ENCODE results near the gene VEPH1. TPM values are rescaled to one million over a fixed set of nuclear protein-coding genes. Genes with fewer than 3 reads are reported as not detected.

VEPH1 gene
- polyA plus RNA-seq, 1 donor (not counting 4 experiments of a cell fraction or from before 2014, with no cell fraction given), result 0.21 TPM

GRCh38 chr3:157526036-157526435, 22.8 kb upstream of the VEPH1 start:
- no peaks in the 10 kb centered on the region for H3K79me2 ChIP-seq (ENCODE audit: control insufficient read depth, insufficient read depth, low read length)
- H3K4me2 ChIP-seq (ENCODE audit: control insufficient read depth, extremely low read depth, insufficient read depth, low read depth, low read length), result no peak overlapping the region
- no peaks in the 10 kb centered on the region for H3K9me1 ChIP-seq (ENCODE audit: control insufficient read depth, extremely low read depth, insufficient read depth, low read length)
- H3K9me3 ChIP-seq (ENCODE audit: control insufficient read depth, low read depth, low read length), result no peaks in the 10 kb centered on the region
- no peak overlapping the region for H3K4me3 ChIP-seq (ENCODE audit: control insufficient read depth in 2 of 3, extremely low read depth in 1 of 3, insufficient read depth in 2 of 3, low read depth in 1 of 3, low read length in 3 of 3)
- H3K27ac ChIP-seq (ENCODE audit: control insufficient read depth, insufficient read depth, low read length), result no peak overlapping the region
- H3K9ac ChIP-seq (ENCODE audit: control insufficient read depth, extremely low read depth, insufficient read depth, low read length), result no peak overlapping the region
- no peak for FAIRE-seq
- TF ChIP-seq CTCF (optimal IDR thresholded peaks at IDR 0.05 in 1 of 3, IDR thresholded peaks at IDR 0.05 in 1 of 3, conservative IDR thresholded peaks at IDR 0.05 in 1 of 3; ENCODE audit: extremely low read depth in 1 of 3, insufficient read depth in 2 of 3, low read length in 3 of 3) (no peak), EZH2 (IDR thresholded peaks at IDR 0.05; ENCODE audit: low read length) (no peak)
- no peak overlapping the region for H2AFZ ChIP-seq (ENCODE audit: control insufficient read depth, low read length)
- no peaks in the 10 kb centered on the region for H3K27me3 ChIP-seq (ENCODE audit: control insufficient read depth, extremely low read depth, insufficient read depth, low read length)
- no peaks in the 10 kb centered on the region for H3K36me3 ChIP-seq (ENCODE audit: control insufficient read depth in 2 of 2, extremely low read depth in 1 of 2, insufficient read depth in 2 of 2, low read length in 2 of 2)
- no peaks in the 10 kb centered on the region for H4K20me1 ChIP-seq (ENCODE audit: control insufficient read depth, extremely low read depth, insufficient read depth, low read length)
- DNase-seq (ENCODE audit: low read depth, low spot score), result no peak
- dilution Hi-C loops (cut with MboI; ENCODE audit: extremely low pct_ligation_motif_present, low sequenced_read_pairs), result no loop called here
- H3K4me1 ChIP-seq (ENCODE audit: control insufficient read depth, extremely low read depth, insufficient read depth, low read length), result no peaks in the 10 kb centered on the region

- no peak for DNase-seq (ENCODE audit: low read depth, low spot score)
- Histone ChIP-seq H3K27ac (ENCODE audit: control insufficient read depth, insufficient read depth, low read length) (no peak overlapping the region), H3K4me2 (ENCODE audit: control insufficient read depth, extremely low read depth, insufficient read depth, low read depth, low read length) (no peak overlapping the region), H3K79me2 (ENCODE audit: control insufficient read depth, insufficient read depth, low read length) (no peaks in the 10 kb centered on the region), H4K20me1 (ENCODE audit: control insufficient read depth, extremely low read depth, insufficient read depth, low read length) (no peaks in the 10 kb centered on the region), H3K9me1 (ENCODE audit: control insufficient read depth, extremely low read depth, insufficient read depth, low read length) (no peaks in the 10 kb centered on the region), H3K36me3 (ENCODE audit: control insufficient read depth in 2 of 2, extremely low read depth in 1 of 2, insufficient read depth in 2 of 2, low read length in 2 of 2) (no peaks in the 10 kb centered on the region), H3K4me1 (ENCODE audit: control insufficient read depth, extremely low read depth, insufficient read depth, low read length) (no peaks in the 10 kb centered on the region), H2AFZ (ENCODE audit: control insufficient read depth, low read length) (no peak overlapping the region), H3K9me3 (ENCODE audit: control insufficient read depth, low read depth, low read length) (no peaks in the 10 kb centered on the region), H3K4me3 (ENCODE audit: control insufficient read depth in 2 of 3, extremely low read depth in 1 of 3, insufficient read depth in 2 of 3, low read depth in 1 of 3, low read length in 3 of 3) (no peak overlapping the region), H3K9ac (ENCODE audit: control insufficient read depth, extremely low read depth, insufficient read depth, low read length) (no peak overlapping the region), H3K27me3 (ENCODE audit: control insufficient read depth, extremely low read depth, insufficient read depth, low read length) (no peaks in the 10 kb centered on the region)
- TF ChIP-seq CTCF (optimal IDR thresholded peaks at IDR 0.05 in 1 of 3, IDR thresholded peaks at IDR 0.05 in 1 of 3, conservative IDR thresholded peaks at IDR 0.05 in 1 of 3; ENCODE audit: extremely low read depth in 1 of 3, insufficient read depth in 2 of 3, low read length in 3 of 3) (no peak), EZH2 (IDR thresholded peaks at IDR 0.05; ENCODE audit: low read length) (no peak)
- FAIRE-seq, result no peak
- dilution Hi-C loops (cut with MboI; ENCODE audit: extremely low pct_ligation_motif_present, low sequenced_read_pairs), result no loop called here
These were observed 20.6 kb upstream of the VEPH1 start for GRCh38 chr3:157523814-157524213.
